HuH-7 (cell line): ENCODE data around the gene ITIH2.
"Not testable (repeated sequence)": the region's sequence is repeated elsewhere in the genome, so short reads cannot be mapped to it uniquely, and the experiment has no call there.

Experiments
- DNase-seq: peaks from one replicate; pipeline ENCODE4 v3.0.0; 2011; ENCODE audit warnings: low spot score

Gene ITIH2, protein sequence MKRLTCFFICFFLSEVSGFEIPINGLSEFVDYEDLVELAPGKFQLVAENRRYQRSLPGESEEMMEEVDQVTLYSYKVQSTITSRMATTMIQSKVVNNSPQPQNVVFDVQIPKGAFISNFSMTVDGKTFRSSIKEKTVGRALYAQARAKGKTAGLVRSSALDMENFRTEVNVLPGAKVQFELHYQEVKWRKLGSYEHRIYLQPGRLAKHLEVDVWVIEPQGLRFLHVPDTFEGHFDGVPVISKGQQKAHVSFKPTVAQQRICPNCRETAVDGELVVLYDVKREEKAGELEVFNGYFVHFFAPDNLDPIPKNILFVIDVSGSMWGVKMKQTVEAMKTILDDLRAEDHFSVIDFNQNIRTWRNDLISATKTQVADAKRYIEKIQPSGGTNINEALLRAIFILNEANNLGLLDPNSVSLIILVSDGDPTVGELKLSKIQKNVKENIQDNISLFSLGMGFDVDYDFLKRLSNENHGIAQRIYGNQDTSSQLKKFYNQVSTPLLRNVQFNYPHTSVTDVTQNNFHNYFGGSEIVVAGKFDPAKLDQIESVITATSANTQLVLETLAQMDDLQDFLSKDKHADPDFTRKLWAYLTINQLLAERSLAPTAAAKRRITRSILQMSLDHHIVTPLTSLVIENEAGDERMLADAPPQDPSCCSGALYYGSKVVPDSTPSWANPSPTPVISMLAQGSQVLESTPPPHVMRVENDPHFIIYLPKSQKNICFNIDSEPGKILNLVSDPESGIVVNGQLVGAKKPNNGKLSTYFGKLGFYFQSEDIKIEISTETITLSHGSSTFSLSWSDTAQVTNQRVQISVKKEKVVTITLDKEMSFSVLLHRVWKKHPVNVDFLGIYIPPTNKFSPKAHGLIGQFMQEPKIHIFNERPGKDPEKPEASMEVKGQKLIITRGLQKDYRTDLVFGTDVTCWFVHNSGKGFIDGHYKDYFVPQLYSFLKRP

DNA sequence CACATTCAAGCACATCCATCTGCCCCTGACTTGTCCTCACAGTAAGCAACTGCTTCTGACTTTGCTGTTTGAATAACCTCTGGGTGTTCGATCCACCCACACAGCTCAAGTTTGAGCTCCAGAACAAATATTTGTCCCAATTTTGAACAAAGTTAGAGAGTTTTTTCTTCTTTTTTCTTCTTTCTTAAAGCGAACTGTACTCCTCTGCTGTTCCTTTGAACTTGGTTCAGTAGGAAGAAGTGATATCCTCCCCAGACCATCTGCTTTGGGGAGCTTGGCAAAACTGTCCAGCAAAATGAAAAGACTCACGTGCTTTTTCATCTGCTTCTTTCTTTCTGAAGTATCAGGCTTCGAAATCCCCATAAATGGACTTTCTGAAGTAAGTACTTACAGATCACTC, at the start of gene ITIH2:
Gene ITIH2, plus strand, starts transcription at position 177 of the 400 bp plus-strand sequence. Its CDS starts 119 bp downstream, at position 296.
- no peak for DNase-seq

DNA sequence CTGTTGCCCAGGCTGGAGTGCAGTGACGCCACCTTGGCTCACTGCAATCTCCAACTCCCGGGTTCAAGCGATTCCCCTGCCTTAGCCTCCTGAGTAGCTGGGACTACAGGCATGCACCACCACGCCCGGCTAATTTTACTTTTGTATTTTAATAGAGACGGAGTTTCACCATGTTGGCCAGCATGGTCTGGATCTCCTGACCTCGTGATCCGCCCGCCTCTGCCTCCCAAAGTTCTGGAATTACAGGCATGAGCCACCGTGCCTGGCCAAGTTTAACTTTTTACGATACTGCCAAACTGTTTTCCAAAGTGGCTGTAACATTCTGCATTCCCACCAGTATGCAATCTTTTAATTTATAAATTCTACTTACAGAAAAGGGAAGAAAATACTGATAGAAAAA, 46.0 kb upstream of the ITIH2 start:
- not testable (repeated sequence) for DNase-seq

DNA sequence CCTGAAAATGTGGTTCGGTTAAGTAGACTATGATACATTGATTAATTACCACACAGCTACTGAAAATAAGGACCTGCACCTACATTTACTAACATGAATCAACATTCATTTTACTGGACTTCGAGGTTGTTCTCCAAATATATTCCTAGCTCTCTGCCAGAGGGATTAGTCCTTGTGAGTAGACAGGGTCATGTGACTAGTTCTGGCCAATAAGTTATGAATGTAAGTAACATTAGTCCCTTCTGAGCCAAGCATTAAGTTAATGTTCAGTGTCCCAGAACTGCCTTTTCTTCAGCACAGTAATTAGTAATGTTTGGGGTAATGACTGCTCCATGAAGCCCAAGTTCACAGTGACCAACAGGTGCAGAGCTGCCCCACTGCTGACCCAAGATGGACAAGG, 45.6 kb upstream of the ITIH2 start:
- DNase-seq: no peak

DNA sequence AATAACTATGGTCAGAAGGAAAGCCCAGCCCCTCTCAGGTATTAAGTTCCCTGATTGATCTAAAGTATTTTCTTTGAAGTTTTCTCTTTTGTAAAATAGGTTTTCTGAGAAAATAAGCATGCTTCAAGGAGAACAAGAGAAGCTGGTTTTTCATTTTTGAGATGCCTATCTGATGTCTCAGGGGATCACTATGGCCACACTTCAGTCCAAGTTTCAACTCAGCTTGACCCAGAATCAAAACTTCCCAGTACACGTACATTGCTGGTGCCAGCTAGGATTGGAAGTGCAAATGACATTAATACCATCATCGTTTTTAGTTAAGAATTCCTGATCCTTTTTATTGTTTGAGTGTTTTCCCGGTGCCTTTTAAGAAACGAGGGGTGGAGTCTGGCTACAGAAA, 43.6 kb upstream of the ITIH2 start:
- DNase-seq: no peak

DNA sequence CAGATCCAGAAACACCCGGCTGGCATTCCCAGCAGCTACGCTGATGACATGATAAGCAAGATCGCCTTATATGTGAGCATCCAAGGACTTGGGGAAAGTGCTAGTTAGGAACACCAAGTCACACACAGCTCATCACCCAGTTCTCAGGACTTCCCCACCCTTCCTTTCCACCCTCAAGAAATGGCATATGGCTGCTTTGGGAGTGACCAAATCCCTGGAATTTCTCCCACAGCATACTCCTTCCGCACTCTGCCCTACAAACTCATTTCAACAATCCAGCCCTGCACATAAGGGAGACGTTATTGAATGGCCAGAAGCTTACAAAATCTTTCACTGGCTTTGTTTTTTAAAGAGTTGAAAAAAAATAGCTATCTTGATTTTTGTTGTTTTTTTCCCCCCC, 40.6 kb upstream of the ITIH2 start:
- DNase-seq: no peak

DNA sequence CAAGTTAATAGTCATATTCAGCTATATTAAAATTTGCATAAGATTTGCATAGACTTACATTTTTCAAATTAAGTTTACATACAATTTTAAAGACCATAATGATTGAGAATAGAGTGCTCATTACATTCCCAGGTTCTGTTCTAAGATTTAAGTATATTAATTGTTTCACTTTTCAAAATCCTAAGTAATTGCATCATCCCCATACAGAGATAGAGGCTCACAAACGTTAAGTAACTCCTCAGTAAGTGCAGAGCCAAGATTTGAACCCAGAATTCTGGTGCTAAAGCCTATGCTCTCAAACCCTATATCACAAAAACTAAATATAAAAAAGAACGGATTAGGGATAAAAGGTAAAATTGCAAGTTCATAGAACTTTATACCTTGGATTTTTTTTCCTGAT, 38.4 kb upstream of the ITIH2 start:
- no peak for DNase-seq

DNA sequence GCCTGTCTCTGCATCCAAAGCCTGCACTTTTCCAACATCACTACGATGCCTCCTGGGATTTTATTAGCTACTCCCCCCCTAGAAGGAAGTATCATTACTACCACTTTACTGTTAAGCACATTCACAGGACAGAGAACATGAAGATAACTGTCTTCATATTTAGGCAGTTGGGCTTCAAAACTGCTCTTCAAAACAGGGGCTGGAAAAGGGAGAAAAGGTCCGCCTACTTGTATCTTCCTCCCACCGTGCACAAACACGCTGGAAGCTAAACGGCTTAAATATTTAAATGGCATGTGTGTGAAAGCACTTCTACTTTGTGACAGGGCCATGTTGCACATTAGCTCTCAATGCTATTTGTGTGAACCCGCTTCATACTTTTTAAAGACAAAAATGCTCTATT, 37.3 kb upstream of the ITIH2 start:
- DNase-seq: no peak

DNA sequence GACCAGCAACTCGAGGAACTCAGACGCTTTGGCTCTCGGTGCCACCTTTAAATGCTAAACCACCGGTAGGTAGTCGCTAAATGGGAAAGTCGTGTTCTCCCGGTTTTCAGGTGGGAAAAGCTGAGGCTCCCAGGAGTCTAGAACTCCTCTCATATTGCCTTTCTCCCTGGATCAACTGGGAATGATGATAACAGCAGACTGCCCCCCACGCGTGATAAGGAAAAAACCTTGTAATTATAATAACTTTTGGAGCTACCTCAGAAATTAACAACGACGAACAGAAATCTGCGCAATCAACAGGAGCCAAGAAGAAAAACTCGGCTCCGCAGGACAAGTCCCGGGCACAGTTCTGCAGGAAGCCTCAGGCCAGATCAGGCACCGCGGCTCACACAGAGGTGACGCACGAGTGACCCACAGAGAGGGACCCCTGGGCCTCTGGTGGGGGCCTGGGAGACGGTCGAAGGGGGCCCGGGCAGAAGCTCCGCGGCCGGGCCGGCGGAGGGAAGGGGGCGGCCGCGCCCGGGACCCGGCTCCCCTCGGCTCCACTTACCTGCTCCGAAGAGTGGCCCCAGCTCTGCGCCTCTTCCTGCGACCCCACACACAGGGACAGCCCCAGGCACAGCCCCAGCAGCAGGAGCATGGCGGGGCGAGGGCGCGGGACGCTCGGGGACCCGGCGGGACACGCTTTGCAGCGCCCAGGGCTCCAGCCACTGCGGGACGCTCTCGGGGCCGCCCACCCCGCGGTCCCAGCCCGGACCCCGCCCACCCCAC, 36.7 kb upstream of the ITIH2 start, which contains the start of gene ITIH5:
Gene ITIH5, minus strand, starts transcription at position 714 of the 771 bp plus-strand sequence. Its CDS starts 74 bp downstream, at position 640.
- peak; percentile 53 for DNase-seq

DNA sequence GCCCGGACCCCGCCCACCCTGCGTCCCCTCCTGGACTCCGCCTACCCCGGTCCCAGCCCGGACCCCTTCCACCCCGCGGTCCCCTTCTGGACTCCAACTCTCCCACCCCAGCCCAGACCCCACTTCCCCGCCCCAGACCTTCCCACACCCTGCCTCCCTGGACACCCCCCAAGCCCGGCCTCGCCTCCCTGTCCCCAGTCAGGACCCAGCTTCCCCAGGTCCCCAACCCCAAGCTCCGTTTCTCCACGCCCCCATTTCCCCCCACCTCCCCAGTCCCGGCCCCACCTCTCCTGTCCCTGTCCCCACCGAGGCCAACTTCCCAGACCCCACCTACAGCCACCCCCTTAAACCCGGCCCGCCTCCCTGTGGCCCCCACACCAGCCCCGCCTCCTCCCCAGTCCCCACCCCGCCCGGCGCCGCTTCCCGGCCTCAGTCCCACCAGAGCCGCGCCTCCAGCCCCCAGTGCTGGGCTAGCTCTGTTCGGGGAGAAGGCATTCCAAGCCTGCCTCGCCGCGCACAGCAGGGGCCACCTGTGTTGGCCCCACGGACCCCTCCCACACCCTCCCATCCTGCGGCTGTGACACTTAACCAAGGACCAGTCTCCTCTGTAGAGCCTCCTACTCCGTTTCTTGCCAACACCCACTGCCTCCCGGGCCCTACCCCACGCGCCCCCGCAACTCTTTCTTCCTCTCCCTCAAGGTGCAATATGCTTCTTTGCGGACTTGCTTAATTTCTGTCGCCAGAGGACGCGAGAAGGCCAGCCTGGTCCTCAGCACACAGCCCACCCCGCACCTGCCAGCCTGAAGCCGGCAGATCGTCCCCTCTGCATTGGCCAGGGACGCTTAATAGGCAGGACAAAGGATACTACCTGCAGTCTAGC, 35.6 kb upstream of the ITIH2 start:
- peak; percentile 56 for DNase-seq

DNA sequence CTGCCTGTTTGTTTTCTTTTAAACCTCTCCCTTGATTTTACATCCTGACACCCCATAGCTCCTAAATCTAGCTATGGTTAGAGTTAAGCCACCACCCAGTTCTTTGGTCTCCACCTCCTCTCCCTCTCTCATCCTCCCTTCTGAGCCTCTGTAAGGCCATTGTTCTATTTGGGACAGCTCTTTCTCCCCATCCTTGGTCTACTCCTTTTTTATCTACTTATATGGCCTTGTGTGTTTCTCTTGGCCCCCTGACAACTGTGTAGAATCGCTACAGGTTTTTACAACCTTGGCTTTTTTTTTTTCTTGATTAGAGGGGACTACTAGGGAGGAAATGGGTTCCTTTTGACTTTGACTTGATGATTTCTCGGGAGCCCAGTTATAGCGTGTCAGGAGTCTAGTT, 33.0 kb upstream of the ITIH2 start:
- no peak for DNase-seq

DNA sequence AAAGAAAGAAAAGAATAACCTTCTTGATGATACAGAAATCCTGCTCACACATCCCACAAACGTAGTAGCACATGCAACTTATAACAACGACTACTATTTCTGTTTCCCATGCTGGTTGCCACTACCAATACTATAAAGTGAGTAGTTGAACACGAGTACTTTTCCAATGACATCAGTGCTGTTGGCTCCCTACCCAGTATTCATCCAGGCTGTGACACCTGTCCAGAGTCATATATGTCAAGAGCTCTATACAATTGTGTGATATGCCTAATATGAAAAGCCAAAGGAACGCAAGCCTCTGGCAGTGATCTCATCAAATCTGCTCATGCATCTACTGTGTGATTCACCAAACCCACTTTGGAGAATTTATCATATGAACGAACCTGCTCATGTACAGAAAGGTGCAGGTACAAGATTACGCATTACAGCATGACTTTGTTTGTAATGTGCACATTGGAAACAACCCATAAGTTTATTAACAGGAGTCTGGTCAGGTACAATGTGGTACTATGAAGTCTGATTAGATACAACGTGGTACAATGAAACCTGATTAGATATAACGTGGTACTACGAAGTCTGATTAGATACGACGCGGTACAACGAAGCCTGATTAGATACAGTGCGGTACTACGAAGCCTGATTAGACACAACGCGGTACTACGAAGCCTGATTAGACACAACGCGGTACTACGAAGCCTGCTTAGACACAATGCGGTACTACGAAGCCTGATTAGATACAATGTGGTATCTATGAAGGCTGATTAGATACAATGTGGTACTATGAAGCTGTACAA, 30.6 kb upstream of the ITIH2 start:
- no peak for DNase-seq

DNA sequence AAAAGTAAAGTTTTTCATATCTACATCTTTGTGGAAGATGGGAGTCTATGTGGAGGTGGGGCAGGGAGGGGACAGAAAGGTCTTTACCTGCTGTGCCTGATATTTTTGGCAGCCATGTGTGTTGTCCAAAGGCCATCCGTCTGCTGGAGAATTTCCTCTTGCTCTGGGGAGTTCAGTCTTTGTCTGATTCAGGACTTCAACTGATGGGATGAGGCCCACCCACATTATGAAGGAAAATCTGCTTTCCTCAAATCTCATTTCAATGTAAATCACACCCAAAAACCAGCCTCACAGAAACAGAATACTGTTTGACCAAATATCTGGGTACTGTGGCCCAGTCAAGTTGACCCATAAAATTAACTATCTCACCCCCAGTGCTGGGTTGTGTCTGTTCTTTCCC, 23.9 kb upstream of the ITIH2 start:
- DNase-seq: no peak

DNA sequence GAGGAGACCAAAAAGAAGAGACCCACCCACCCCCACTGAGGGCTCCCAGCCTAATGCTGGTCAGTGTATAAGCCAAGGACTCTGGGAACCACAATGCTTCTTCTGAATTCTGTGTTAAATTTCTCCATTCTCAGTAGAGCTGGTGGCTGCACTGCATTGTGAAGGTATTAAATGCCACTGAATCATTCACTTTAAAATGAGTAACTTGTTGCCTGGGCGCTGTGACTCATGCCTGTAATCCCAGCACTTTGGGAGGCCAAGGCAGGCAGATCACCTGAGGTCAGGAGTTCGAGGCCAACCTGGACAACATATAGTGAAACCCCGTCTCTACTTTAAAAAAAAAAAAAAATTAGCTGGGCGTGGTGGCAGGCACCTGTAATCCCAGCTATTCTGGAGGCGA, 23.0 kb upstream of the ITIH2 start:
- not testable (repeated sequence) for DNase-seq

DNA sequence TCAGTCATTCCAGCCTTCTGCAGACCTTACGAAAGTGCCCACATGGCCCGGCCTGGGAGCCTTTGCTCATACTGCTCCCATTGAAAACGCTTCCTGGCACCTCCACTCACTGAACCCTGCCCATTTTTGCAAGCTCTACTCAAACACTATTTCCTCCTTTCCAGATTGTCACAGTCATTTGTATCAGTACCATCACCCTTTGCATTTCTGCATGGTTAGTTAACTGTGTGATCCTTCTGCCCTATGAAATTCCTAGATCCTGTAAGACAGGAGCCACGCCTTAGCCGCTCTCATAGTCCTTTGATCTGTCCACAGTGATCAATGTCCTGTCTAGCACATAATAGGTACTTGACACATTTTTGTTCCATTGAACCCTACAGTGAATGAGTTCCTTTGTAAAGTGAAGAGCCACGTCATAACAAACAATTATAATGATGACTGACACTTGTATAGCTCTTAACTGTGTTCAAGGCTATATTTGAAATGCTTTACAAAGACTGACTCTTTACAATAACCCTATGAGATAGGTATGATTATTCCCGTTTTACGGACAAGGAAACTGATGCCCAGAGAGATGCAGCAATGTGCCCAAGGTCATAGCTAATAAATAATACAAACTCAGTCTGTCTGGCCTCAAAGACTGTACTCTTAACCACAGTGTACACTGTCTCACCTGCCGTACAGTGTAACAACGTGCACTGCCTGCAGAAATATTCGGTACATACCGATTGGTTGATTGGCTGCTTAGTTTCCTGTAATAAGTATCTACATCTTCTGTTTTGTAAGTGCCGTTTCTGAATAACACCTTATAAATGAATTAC, 16.6 kb upstream of the ITIH2 start:
- peak; percentile 48 for DNase-seq

DNA sequence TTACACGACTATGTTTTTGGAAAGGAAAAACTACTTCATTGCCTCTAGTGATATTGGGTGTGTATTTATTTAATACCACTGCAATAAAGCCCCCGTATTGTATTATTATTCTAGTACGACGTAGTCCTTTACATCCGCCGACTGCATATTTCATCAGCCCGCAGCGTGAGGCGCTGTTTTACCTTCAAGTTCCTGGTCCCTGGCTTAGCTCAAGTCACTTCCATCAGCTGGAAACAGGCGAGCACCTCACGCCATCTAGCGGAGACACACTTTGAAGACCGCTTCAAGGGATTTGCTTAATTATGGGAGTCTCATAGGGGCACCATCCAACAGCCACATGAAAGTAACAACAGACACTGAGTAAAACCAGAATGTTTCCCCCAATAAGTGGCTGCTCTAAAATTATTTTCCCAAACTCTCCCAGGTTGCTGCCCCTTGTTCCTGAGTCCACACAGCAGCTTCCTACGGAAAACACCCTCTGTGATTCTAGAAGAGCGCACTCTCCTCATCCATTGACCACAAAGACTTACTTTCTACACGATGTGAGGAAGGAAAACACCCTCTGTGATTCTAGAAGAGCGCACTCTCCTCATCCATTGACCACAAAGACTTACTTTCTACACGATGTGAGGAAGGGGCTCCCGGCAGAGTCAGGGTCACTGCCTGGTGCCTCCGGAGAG, 15.7 kb upstream of the ITIH2 start:
- DNase-seq: peak; percentile 78

DNA sequence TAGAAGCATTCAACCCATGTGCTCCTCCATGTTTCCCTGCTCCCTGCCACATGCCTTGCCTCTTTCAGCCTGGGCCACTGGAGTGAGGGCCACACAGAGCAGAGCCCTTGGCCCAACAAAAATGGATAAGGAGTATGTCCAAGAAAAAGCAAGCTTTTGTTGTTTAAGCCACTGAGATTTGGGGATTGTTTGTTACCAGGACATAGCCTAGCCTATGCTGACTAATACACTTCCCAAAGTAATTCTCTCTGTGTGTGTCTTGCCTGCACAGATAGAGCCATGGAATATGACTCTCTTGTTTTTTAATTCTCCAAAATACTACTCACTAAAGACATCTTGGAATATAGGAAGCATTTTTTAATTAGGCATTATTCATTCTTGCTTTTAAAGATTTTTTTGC, 13.5 kb upstream of the ITIH2 start:
- no peak for DNase-seq

DNA sequence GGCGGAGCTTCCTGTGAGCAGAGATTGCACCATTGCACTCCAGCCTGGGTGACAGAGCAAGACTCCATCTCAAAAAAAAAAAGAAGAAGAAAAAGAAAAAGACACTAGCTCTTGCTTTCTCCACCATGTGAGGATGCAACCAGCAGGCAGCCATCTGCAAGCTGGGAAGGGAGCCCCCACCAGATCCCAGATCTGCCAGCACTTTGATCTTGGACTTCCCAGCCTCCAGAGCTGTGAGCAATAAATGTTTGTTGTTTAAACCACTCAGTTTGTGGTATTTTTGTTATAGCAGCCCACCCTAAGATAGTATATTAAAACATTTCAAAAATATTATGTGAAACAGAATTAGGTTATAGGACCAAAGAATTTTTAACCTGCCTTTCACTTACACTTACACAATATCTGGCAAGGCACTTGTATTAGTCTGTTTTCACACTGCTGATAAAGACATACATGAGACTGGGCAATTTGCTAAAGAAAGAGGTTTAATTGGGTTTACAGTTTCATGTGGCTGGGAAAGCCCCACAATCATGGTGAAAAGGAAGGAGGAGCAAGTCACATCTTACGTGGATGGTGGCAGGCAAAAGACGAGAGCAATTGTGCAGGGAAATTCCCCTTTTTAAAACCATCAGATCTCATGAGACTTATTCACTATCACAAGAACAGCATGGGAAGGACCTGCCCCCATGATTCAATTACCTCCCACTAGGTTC, 12.1 kb upstream of the ITIH2 start:
- DNase-seq: not testable (repeated sequence)

DNA sequence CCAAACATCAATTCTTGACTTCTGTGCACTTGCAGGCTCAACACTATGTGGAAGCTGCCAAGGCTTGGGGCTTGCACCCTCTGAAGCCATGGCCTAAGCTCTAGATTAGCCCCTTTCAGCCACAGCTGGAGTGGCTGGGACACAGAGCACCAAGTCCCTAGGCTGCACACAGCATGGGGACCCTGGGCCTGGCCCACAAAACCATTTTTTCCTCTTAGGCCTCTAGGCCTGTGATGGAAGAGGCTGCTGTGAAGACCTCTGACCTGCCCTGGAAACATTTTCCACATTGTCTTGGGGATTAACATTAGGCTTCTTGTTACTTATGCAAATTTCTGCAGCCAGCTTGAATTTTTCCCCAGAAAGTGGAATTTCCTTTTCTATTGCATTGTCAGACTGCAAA, 10.7 kb upstream of the ITIH2 start:
- DNase-seq: not testable (repeated sequence)
